Right lobe of liver (tissue), 6 donors: Measurements from ENCODE around the gene RAB13. TPM values are rescaled to one million over a fixed set of nuclear protein-coding genes. Genes with fewer than 3 reads are reported as not detected.
A peak's percentile ranks its signal among the peaks of the same experiment; 100 is the strongest.

Experiments
- ATAC-seq, 4 donors: fragments of 200-7000 bp; cut with Tn5 transposase; one replicate each; pipeline ENCODE4 v1.9.1; 2020; ENCODE audit warnings: mild to moderate bottlenecking in 4 of 4, moderate library complexity in 4 of 4
- DNase-seq, 3 donors: peaks; one replicate each; pipeline ENCODE4 v3.0.0-alpha.2; 2020
- H3K27ac ChIP-seq, 3 donors: fragments of 200-600 bp; one replicate each; pipeline ENCODE4 v1.8.0; 2022
- H3K27me3 ChIP-seq, 2 donors: fragments of 200-600 bp; one replicate each; pipeline ENCODE4 v1.8.0; 2022
- H3K36me3 ChIP-seq, 4 donors: fragments of 200-600 bp; sonication (generic) in 1 of 4; one replicate each; pipeline versions ENCODE4 v1.5.1 to v1.8.0; 2017 to 2022; ENCODE audit warnings: control low read depth in 1 of 4
- H3K4me1 ChIP-seq, 4 donors: fragments of 200-600 bp; sonication (generic) in 1 of 4; one replicate each; pipeline versions ENCODE4 v1.5.1 to v1.8.0; 2017 to 2022; ENCODE audit warnings: control low read depth in 1 of 4
- H3K4me3 ChIP-seq, 3 donors: fragments of 200-600 bp; one replicate each; pipeline ENCODE4 v1.8.0; 2022
- H3K9me3 ChIP-seq, 4 donors: fragments of 200-600 bp; sonication (generic) in 1 of 4; one replicate each; pipeline versions ENCODE4 v1.5.1 to v1.8.0; 2017 to 2022; ENCODE audit warnings: control low read depth in 1 of 4
- CTCF ChIP-seq, 4 donors: fragments of 200-600 bp in 3 of 4; fragments of 450-650 bp in 1 of 4; IDR thresholded peaks; one replicate each; pipeline versions ENCODE4 v1.5.1 to v1.8.0; 2016 to 2022; ENCODE audit warnings: antibody characterized with exemption in 4 of 4, mild to moderate bottlenecking in 2 of 4
- POLR2A ChIP-seq: fragments of 450-650 bp; IDR thresholded peaks from one replicate; pipeline ENCODE4 v1.6.1; 2017; ENCODE audit warnings: antibody characterized with exemption, mild to moderate bottlenecking
- WGBS: methylation state at CpG from one replicate; pipeline ENCODE4 v1.1.6; 2018; ENCODE audit warnings: low coverage, low lambda C conversion rate; ENCODE audit not compliant: insufficient coverage; ENCODE audit errors: missing lambda C conversion rate; 5-methylcytosine and 5-hydroxymethylcytosine counted together
- intact Hi-C, 2 donors: fragments of 100-400 bp; cut with DNase I; formaldehyde crosslinking; loops; one replicate each; pipeline versions ENCODE4 v1.11.2 to v1.14.1; 2022
- total RNA-seq, 6 experiments: library from RNA; depleted of rRNA in 2 of 6; stranded (reverse); fragments of >200 nt in 2 of 6; fragmentation: NEBNext Ultra II Directional in 3 of 6; extraction: Animal tissue kit (Norgen Biotek cat#: 25700) in 3 of 6; gene quantifications; one replicate each; pipeline versions ENCODE4 v1.1.0 to v1.2.4, GENCODE V29; 2016 to 2023
- donor health status: DM: no; HTN: yes; CAD: no.
- donor health status: DM: no; HTN: no; CAD: no.
- donor health status: DM: no; HTN: no; CAD: no.
- donor health status: DM: no; HTN: yes; CAD: no.
- donor health status: DM: no; HTN: yes; CAD: no.

The RAB13 gene
- total RNA-seq, 6 experiments from 2014 or later, result 11.9 to 52.2 (median 47.9) TPM

- Histone ChIP-seq H3K36me3 (peaks cover 0 to 17% (median 4%) of the 10 kb centered on the region in 4 donors), H3K27ac (peak overlapping the region; percentile 97 to 100 (median 100)), H3K9me3 (no peaks in the 10 kb centered on the region), H3K4me3 (peak overlapping the region in 2 of 3 donors; percentile 93 to 99), H3K4me1 (peaks cover 0 to 34% (median 16%) of the 10 kb centered on the region in 4 donors), H3K27me3 (no peaks in the 10 kb centered on the region)
- intact Hi-C loops, result no loop called here
- DNase-seq (peak in 1 of 3 donors; percentile 56), ATAC-seq (no peak)
- no peak for TF ChIP-seq POLR2A
- TF ChIP-seq CTCF (IDR thresholded peaks at IDR 0.05), result no peak
- WGBS, result 57% methylated on average over 1 of the region's 15 CpGs
Observed at GRCh38 chr1:153944005-153944826, 41.9 kb downstream of the RAB13 start.

- WGBS, result 53% methylated on average over 3 of the region's 11 CpGs
- Histone ChIP-seq H3K9me3 (no peaks in the 10 kb centered on the region), H3K4me1 (peaks cover 0 to 34% (median 16%) of the 10 kb centered on the region in 4 donors), H3K4me3 (no peak overlapping the region), H3K36me3 (peaks cover 0 to 13% (median 1%) of the 10 kb centered on the region in 4 donors), H3K27ac (peak overlapping the region in 2 of 3 donors; percentile 21 to 75), H3K27me3 (no peaks in the 10 kb centered on the region)
- TF ChIP-seq POLR2A (no peak), CTCF (IDR thresholded peaks at IDR 0.05) (no peak)
- DNase-seq (peak in 1 of 3 donors; percentile 85), ATAC-seq (peak in 3 of 4 donors; percentile 0 to 42 (median 9))
- intact Hi-C loops, result no loop called here
Observed at GRCh38 chr1:153942766-153943549, 43.2 kb downstream of the RAB13 start.

DNA sequence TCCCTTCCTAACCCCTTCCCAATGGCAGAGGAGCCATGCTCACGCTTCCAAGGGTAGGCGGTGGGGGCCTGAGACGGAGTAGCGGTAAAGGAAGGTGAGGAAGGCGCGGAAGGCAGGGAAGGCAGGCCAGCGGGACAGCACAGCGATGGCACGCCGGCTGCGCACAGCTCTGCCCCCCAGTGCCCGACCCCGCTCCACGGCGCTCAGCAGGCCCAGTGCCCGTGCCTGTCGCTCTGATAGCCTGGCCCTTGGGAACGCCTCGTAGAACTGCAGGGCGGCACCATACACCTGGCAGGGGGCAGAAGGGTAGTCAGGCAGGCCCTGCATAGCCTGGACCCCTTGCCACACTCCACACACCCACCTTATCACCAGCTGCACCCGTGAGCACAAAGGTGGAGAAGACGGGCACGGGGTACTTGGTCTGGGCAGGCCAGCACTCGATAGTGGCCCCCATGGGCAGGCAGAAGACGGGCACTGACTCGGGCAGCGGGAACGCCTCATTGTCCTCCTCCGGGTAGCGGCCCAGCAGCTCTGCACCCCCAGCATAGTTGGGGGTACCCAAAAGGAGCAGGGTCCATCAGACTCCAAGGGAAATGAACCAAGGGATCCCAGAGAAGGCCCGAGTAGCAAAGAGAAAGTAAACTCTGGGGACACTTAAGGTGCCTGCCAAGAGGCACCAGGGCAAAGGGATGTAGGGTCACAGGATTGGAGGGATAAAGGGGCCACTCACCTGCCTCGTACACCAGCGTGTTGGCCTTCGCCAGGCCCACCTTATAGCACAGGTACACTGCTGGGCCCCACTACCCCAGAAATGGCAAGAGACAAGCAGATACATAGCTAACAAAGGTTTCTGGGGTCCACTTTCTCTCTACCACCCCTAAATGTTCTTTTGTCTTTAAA, 44.1 kb downstream of the RAB13 start:
- no peak overlapping the region for H3K4me3 ChIP-seq
- no peak for ATAC-seq
- H3K4me1 ChIP-seq, result peaks cover 0 to 30% (median 15%) of the 10 kb centered on the region in 4 donors
- no peak for TF ChIP-seq CTCF (IDR thresholded peaks at IDR 0.05)
- TF ChIP-seq POLR2A, result no peak
- intact Hi-C loops, result no loop called here
- no peaks in the 10 kb centered on the region for H3K27me3 ChIP-seq
- WGBS, result 76% methylated on average over 5 of the region's 34 CpGs
- no peaks in the 10 kb centered on the region for H3K9me3 ChIP-seq
- H3K27ac ChIP-seq, result peak overlapping the region in 1 of 3 donors; percentile 75
- DNase-seq, result peak in 1 of 3 donors; percentile 50
- H3K36me3 ChIP-seq, result peaks cover 0 to 20% (median 7%) of the 10 kb centered on the region in 4 donors

DNA sequence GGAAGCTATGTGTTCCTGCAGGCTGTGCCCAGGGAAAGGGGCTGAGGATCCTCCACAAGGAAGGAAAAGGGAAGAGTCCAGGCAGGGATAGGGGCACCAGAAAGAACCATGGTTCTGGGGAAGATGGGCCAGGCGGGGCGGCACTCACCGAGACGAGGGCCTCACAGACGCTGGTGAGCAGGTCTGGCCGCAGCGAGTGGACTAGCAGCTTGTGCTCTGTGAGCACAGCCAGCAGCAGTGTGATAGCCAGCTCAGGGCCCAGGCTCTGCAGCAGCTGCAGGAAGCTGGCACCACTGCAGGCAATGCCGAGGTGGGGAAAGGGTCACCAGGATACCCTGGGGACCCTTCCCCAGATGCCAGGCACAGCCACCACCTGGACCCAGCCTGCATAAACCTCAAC, 45.4 kb downstream of the RAB13 start:
- intact Hi-C loops, result no loop called here
- no peak for ATAC-seq
- WGBS, result no CpG with 5 or more reads among the region's 8 CpGs
- TF ChIP-seq POLR2A (no peak), CTCF (IDR thresholded peaks at IDR 0.05) (no peak)
- Histone ChIP-seq H3K9me3 (no peaks in the 10 kb centered on the region), H3K27ac (no peak overlapping the region), H3K36me3 (peaks cover 0 to 34% (median 15%) of the 10 kb centered on the region in 4 donors), H3K4me1 (peaks cover 0 to 25% (median 12%) of the 10 kb centered on the region in 4 donors), H3K4me3 (no peak overlapping the region), H3K27me3 (no peaks in the 10 kb centered on the region)
- peak in 1 of 3 donors; percentile 48 for DNase-seq
